ENCODE measurements around the gene IRS1.

The IRS1 gene

GRCh38 chr2:226738821-226739544, 60.6 kb downstream of the IRS1 start:
- H3K4me3 ChIP-seq (replicated peaks in 1 of 2; ENCODE audit: low read depth in 2 of 2, low read length in 2 of 2) = no peak overlapping the region
- TF ChIP-seq, protein P1, sequence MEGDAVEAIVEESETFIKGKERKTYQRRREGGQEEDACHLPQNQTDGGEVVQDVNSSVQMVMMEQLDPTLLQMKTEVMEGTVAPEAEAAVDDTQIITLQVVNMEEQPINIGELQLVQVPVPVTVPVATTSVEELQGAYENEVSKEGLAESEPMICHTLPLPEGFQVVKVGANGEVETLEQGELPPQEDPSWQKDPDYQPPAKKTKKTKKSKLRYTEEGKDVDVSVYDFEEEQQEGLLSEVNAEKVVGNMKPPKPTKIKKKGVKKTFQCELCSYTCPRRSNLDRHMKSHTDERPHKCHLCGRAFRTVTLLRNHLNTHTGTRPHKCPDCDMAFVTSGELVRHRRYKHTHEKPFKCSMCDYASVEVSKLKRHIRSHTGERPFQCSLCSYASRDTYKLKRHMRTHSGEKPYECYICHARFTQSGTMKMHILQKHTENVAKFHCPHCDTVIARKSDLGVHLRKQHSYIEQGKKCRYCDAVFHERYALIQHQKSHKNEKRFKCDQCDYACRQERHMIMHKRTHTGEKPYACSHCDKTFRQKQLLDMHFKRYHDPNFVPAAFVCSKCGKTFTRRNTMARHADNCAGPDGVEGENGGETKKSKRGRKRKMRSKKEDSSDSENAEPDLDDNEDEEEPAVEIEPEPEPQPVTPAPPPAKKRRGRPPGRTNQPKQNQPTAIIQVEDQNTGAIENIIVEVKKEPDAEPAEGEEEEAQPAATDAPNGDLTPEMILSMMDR (IDR thresholded peaks at IDR 0.05; ENCODE audit: low read depth, low read length) = no peak
- DNase-seq (ENCODE audit: low read depth in 2 of 2) = no peak

GRCh38 chr2:226738191-226738820, 61.3 kb downstream of the IRS1 start:
- TF ChIP-seq, protein P1 (IDR thresholded peaks at IDR 0.05; ENCODE audit: low read depth, low read length) = no peak
- DNase-seq (ENCODE audit: low read depth in 2 of 2) = no peak
- H3K4me3 ChIP-seq (replicated peaks in 1 of 2; ENCODE audit: low read depth in 2 of 2, low read length in 2 of 2) = no peak overlapping the region

- TF ChIP-seq, protein P1 (IDR thresholded peaks at IDR 0.05; ENCODE audit: low read depth, low read length) = no peak
- H3K4me3 ChIP-seq (replicated peaks in 1 of 2; ENCODE audit: low read depth in 2 of 2, low read length in 2 of 2) = no peak overlapping the region
- no peak for DNase-seq (ENCODE audit: low read depth in 2 of 2)
Measured at GRCh38 chr2:226736382-226736781, 63.2 kb downstream of the IRS1 start.

DNA sequence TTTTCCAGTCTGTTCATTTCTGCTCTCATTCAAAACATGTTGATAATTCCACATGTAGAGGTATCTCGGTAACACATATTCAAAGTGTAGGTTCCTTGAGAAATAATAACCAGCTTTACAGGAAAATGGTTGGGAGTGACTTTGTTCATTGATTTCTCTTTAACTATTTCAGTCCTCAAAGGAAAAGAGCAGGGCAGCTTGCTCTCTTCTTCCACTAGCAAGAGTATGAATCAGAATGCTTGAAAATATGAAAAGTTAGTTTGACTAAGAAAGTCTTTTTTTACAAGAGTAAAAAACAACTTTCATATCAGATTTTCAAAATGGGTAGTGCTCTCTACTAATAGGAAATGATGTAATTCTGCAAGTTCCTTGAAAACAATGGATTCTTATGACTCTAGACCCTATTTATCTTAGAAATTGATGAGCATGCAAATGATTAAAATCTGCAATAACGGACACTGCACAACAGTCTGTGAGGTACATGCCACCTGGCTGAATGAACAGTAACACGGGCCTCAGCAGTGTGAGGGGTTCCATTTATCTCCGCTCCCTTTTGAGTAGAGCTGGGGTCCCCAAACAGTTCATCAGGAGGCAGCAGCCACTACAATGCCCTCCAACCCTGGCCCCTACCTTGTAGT, 65.6 kb downstream of the IRS1 start:
- peak in 1 of 2 donors; percentile 45 for DNase-seq (ENCODE audit: low read depth in 2 of 2)
- TF ChIP-seq, protein P1 (IDR thresholded peaks at IDR 0.05; ENCODE audit: low read depth, low read length) = no peak
- H3K4me3 ChIP-seq (replicated peaks in 1 of 2; ENCODE audit: low read depth in 2 of 2, low read length in 2 of 2) = no peak overlapping the region

DNA sequence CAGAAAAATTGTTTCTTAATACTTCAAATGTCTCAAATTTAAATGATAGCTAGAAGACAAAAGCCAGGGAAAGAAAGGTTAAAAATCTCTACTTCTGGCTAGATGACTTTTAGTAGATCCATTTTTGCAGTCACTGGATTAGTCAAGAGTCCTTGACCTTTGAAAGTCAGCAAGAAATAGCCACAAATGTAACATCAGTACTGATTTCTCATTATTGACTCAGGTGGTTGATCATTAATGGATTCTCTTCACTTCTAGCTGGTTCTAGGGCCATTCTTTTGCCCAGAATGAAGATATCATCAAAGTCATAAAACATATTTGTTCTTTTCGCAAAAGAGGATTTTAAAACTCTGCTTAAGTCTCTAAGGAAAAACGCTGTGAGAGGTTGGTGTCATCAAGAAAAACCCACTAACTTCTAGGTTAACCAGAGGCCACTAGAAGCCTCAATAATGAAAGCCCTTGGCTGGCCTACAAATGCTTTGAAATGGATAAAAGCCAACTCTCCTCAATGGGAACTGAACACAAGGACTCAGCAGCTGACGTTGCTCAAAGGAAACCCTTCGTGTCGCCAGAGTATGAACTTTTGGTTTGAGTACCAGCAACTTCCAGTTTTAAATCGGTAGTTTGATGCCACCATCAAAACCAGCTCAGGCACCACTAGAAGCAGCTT, 66.3 kb downstream of the IRS1 start:
- H3K4me3 ChIP-seq (replicated peaks in 1 of 2; ENCODE audit: low read depth in 2 of 2, low read length in 2 of 2) = no peak overlapping the region
- peak; percentile 54 to 62 for DNase-seq (ENCODE audit: low read depth in 2 of 2)
- TF ChIP-seq, protein P1 (IDR thresholded peaks at IDR 0.05; ENCODE audit: low read depth, low read length) = no peak

DNA sequence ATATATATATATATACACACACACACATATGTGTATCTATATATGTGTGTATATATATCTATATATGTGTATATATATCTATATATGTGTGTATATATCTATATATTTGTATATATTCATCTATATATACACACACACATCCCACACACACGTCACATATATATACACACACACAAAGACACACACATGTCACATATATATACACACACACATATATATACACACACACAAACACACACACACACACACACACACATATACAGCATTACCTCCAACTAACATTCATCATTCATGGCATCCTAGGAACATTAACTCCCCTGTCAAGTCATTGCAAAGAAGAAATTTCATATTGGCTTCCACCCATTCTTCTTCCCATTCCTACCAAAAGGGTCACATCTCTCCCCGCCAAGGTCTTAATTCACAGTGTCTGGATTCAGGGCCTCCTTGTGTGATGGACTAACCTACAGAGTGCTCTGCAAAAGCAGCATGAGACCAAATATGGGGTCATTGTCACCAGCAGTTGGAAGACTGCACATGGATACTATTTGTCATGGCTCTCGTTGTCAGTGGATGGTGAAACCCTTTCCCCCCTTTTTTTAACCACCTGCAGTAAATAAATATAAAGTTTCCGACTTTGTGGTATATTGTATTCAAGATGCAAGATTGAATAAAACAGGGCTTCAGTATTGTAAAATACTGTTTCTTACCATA, 67.0 kb downstream of the IRS1 start:
- TF ChIP-seq, protein P1 (IDR thresholded peaks at IDR 0.05; ENCODE audit: low read depth, low read length) = no peak
- DNase-seq (ENCODE audit: low read depth in 2 of 2) = no peak
- H3K4me3 ChIP-seq (replicated peaks in 1 of 2; ENCODE audit: low read depth in 2 of 2, low read length in 2 of 2) = no peak overlapping the region

Data from cardiac fibroblast (primary cell).